ENCODE data around the gene SUSD1.

DNA sequence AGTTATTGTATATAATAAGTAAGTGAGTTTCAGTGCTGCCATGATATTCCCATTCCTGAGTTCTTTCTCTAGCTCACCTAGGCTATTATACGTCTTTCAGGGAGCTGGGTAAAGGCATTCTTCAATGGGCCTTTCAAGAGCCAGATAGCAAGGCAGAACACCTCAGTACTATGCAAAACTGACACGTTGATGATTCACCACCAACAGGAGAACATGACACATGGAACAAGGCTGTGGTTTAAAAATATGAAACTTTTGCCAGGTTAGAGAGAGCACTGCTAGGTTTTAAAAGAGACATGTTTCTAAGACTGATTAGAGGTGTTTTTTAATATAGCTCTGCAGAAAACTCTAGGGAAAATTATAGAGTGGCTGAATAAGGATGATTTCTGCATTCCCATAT, 182.6 kb downstream of the SUSD1 start:
- TF ChIP-seq, protein P1, sequence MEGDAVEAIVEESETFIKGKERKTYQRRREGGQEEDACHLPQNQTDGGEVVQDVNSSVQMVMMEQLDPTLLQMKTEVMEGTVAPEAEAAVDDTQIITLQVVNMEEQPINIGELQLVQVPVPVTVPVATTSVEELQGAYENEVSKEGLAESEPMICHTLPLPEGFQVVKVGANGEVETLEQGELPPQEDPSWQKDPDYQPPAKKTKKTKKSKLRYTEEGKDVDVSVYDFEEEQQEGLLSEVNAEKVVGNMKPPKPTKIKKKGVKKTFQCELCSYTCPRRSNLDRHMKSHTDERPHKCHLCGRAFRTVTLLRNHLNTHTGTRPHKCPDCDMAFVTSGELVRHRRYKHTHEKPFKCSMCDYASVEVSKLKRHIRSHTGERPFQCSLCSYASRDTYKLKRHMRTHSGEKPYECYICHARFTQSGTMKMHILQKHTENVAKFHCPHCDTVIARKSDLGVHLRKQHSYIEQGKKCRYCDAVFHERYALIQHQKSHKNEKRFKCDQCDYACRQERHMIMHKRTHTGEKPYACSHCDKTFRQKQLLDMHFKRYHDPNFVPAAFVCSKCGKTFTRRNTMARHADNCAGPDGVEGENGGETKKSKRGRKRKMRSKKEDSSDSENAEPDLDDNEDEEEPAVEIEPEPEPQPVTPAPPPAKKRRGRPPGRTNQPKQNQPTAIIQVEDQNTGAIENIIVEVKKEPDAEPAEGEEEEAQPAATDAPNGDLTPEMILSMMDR (IDR thresholded peaks at IDR 0.05), result no peak
- no peak for TF ChIP-seq ZFX (IDR thresholded peaks at IDR 0.05; ENCODE audit: borderline replicate concordance)
